AG09309 (cell line): ENCODE results near the gene FAM120A.

ENCODE experiments used
- DNase-seq: peaks from one replicate; pipeline ENCODE4 v3.0.0-alpha.2; 2010; ENCODE audit warnings: low read depth
- H3K4me3 ChIP-seq: 2 replicates; pipeline ENCODE4 v1.5.1; 2011; ENCODE audit warnings: mild to moderate bottlenecking, low read depth, low read length, moderate library complexity; ENCODE audit not compliant: control insufficient read depth
- TF ChIP-seq, protein P1 (sequence below): IDR thresholded peaks from 2 replicates; pipeline ENCODE4 v1.5.1; 2011; ENCODE audit warnings: mild to moderate bottlenecking, low read depth, low read length, inconsistent platforms; ENCODE audit not compliant: insufficient read depth, control insufficient read depth; ENCODE audit errors: missing control alignments

FAM120A gene

DNA sequence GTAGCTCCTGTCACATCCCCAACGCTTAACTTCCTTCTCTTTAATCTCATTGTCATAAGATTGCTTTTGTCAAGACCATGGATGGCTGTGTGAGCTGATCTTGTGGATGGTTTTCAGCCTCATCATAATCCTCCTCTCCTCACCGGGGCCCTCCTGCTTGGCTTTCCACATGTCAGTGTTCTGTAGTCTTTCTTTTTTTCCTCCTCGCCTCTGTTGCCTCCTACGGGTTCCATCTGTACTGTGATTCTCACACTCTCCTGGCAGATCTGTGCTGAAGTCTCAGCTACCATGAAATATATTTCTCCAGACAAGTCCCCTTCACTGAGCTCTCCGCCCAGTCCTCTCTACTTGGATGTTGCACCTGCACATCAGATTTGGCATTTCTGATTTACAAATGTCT lies 36.8 kb downstream of the FAM120A start:
- no peak for DNase-seq
- H3K4me3 ChIP-seq = no peak overlapping the region
- TF ChIP-seq, protein P1, sequence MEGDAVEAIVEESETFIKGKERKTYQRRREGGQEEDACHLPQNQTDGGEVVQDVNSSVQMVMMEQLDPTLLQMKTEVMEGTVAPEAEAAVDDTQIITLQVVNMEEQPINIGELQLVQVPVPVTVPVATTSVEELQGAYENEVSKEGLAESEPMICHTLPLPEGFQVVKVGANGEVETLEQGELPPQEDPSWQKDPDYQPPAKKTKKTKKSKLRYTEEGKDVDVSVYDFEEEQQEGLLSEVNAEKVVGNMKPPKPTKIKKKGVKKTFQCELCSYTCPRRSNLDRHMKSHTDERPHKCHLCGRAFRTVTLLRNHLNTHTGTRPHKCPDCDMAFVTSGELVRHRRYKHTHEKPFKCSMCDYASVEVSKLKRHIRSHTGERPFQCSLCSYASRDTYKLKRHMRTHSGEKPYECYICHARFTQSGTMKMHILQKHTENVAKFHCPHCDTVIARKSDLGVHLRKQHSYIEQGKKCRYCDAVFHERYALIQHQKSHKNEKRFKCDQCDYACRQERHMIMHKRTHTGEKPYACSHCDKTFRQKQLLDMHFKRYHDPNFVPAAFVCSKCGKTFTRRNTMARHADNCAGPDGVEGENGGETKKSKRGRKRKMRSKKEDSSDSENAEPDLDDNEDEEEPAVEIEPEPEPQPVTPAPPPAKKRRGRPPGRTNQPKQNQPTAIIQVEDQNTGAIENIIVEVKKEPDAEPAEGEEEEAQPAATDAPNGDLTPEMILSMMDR = no peak

DNA sequence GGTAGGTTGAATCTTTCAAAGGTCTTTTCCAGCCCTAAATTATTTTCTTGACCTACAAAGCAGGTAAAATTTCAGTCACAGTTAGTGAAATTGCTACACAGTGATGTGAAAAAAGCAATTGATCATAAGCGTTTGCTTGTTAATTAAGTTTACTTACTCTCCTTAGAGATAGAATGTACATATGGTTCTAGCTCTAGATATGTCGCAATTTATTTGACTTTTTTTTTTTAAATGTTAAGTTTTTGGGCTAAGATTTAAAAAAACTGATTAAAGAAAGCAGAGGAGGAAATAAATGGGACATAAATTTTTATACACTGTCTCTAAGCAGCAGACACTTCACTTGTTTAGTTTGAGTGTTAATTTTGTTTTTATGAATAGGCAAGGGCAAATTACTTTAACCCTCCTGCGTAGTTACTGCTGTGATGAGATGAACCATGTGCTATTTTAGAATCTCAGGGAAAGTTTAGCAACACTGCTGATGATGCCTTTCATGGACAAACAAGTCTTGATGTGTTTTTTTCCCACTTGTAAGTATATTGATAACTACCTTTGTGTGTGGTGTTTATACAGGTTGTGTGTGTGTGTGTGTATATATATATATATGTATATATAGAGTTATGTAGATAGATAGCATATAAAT lies 40.2 kb downstream of the FAM120A start:
- TF ChIP-seq, protein P1 = no peak
- DNase-seq = no peak
- no peak overlapping the region for H3K4me3 ChIP-seq

DNA sequence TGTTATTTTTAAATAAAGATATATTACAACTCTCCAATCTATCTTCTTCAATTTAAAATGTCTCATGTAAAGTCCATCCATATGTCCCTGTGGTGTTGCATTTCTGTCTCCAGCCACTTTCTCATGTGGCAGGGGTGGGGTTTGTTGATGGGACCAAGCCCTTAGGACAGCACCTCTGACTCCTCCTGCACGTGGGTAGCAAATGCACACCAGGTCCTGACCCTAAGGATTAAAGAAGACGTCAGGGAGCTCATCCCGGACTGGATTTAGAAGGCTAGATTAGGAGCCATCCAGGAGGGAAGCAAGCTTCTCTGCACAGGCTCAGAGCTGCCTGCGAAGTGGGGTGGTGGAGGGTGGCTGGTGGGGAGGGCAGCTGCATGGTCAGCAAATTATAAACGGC lies 40.8 kb downstream of the FAM120A start:
- TF ChIP-seq, protein P1 = no peak
- H3K4me3 ChIP-seq = no peak overlapping the region
- DNase-seq = no peak

DNA sequence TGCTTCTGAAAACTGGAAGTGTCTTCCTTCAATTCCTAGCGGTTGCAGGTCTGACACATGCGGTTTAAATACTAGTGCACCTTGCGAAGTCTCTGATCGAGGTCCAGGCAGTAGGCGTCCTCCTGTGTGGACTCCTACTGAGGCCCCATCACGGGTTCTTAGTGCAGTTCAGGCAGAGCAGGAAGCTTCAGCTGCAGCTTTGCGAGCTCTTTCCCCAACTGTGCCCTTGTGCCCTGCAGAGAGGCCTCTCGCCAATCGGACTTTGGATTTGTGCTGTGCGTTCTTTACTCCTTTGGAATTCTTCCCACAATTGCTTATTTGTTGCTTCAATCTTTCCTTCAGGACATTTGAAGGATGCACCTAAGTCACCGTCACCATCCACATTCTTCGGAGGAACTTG lies 42.5 kb downstream of the FAM120A start:
- no peak overlapping the region for H3K4me3 ChIP-seq
- DNase-seq = no peak
- TF ChIP-seq, protein P1 = no peak

DNA sequence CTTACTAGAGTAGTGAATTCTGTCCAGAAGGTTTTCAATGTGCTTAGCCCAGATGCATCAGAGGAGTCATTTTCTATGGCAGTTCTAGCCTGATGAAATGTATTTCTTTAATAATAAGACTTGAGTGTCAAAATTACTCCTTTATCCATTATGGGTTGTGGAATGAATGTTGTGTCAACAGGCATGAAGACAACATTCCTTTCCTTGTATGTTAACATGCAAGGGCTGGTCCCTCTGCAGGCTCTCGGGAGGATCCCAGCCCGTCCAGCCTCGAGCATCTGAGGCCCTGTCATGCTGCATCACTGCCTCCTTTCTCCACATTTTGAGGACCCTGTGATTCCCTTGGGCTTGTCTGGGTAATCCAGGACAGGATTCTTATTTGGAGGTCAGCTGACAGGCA lies 44.8 kb downstream of the FAM120A start:
- H3K4me3 ChIP-seq = no peak overlapping the region
- TF ChIP-seq, protein P1 = no peak
- DNase-seq = no peak

DNA sequence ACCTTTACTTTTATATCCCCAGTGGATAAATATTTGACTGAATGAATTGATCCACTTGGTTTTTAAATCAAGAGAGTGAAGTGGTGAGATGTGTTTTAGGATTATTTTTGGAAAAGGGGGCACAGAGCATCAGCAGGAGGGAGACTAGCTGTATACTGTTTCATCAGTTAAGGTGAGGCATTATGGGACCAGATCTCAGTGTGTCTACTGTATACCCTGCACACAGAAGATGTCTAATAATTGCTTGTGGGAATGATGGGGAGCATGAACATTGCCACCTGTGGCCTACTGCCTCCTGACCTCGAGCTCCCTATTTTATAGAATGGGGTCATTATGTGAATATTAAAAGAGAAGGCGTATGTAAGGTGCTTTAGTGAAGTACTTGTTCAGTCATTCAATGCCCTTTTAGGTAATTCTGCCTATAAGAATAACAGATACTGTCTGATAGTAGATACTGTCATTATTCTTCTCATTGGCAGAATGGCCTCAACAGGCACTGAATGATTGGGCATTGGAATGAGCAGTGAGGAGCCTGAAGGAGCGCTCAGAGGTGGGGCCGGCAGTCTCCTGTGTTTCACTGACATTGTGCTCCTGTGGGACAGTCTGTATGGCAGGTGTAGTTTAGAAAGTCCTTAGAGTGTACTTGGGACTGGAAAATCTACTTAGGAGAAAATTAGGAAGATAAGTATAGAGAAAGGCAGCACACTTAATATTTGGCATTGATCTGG lies 49.2 kb downstream of the FAM120A start:
- TF ChIP-seq, protein P1 = no peak
- no peak for DNase-seq
- H3K4me3 ChIP-seq = no peak overlapping the region

DNA sequence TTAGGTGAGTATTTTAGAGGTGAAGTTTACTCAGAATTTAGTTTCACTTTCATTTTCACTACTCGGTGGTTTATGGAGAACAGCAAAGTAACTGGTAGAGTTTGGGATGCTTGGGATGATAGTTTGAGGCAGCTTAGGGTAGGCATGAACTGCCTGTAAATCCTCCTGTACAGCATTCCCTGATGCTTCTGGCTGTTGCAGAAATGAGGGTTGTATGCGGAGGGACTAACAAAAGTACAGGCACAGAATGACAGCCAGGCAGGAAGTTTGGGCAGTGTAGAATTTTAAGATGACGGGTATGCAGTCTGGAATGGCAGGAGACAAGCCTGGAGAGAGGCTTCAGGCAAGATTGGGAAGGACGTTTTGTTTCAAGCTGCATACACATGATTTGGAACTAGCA lies 49.9 kb downstream of the FAM120A start:
- H3K4me3 ChIP-seq = peak overlapping the region; percentile 15
- TF ChIP-seq, protein P1 = no peak
- DNase-seq = no peak
